ENCODE data around the gene STARD5.

STARD5 gene

GRCh38 chr15:81277851-81278250, 46.1 kb downstream of the STARD5 start:
- TF ChIP-seq MYC (IDR thresholded peaks at IDR 0.05; ENCODE audit: low read depth, low read length) (no peak), POLR2A (IDR thresholded peaks at IDR 0.05; ENCODE audit: extremely low read depth, insufficient read length) (no peak)
- TF ChIP-seq, protein P1, sequence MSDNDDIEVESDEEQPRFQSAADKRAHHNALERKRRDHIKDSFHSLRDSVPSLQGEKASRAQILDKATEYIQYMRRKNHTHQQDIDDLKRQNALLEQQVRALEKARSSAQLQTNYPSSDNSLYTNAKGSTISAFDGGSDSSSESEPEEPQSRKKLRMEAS (IDR thresholded peaks at IDR 0.05; ENCODE audit: low read depth, low read length): no peak
- TF ChIP-seq, protein P2, sequence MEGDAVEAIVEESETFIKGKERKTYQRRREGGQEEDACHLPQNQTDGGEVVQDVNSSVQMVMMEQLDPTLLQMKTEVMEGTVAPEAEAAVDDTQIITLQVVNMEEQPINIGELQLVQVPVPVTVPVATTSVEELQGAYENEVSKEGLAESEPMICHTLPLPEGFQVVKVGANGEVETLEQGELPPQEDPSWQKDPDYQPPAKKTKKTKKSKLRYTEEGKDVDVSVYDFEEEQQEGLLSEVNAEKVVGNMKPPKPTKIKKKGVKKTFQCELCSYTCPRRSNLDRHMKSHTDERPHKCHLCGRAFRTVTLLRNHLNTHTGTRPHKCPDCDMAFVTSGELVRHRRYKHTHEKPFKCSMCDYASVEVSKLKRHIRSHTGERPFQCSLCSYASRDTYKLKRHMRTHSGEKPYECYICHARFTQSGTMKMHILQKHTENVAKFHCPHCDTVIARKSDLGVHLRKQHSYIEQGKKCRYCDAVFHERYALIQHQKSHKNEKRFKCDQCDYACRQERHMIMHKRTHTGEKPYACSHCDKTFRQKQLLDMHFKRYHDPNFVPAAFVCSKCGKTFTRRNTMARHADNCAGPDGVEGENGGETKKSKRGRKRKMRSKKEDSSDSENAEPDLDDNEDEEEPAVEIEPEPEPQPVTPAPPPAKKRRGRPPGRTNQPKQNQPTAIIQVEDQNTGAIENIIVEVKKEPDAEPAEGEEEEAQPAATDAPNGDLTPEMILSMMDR (IDR thresholded peaks at IDR 0.05; ENCODE audit: low read depth, low read length): no peak
- DNase-seq (ENCODE audit: low read depth): no peak
- H3K4me3 ChIP-seq (ENCODE audit: low read depth, low read length): no peak overlapping the region

DNA sequence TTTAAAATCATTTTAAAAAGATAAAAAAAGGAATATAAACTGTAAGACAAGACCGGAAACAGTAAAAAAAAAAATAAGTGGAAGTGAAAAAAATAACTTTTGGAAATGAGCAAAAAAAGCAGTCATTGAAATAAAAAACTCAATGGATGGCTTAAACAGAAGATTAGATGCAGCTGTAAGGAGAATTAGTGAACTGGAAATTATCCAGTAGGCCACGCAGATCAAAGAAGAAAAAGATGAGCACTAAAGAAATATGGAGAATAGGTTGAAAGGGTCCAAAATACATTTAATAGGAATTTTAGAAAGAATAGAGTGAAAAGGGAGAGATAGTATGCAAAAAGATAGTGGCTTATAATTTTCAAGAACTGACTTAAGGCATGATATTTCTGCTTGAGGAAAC, 47.0 kb downstream of the STARD5 start:
- no peak overlapping the region for H3K4me3 ChIP-seq (ENCODE audit: low read depth, low read length)
- no peak for TF ChIP-seq POLR2A (IDR thresholded peaks at IDR 0.05; ENCODE audit: extremely low read depth, insufficient read length)
- TF ChIP-seq, protein P1 (IDR thresholded peaks at IDR 0.05; ENCODE audit: low read depth, low read length): no peak
- no peak for TF ChIP-seq MYC (IDR thresholded peaks at IDR 0.05; ENCODE audit: low read depth, low read length)
- TF ChIP-seq, protein P2 (IDR thresholded peaks at IDR 0.05; ENCODE audit: low read depth, low read length): no peak
- no peak for DNase-seq (ENCODE audit: low read depth)

GRCh38 chr15:81275711-81276392, 48.1 kb downstream of the STARD5 start:
- H3K4me3 ChIP-seq (ENCODE audit: low read depth, low read length): no peak overlapping the region
- no peak for DNase-seq (ENCODE audit: low read depth)
- no peak for TF ChIP-seq MYC (IDR thresholded peaks at IDR 0.05; ENCODE audit: low read depth, low read length)
- TF ChIP-seq, protein P1 (IDR thresholded peaks at IDR 0.05; ENCODE audit: low read depth, low read length): no peak
- TF ChIP-seq, protein P2 (IDR thresholded peaks at IDR 0.05; ENCODE audit: low read depth, low read length): no peak

DNA sequence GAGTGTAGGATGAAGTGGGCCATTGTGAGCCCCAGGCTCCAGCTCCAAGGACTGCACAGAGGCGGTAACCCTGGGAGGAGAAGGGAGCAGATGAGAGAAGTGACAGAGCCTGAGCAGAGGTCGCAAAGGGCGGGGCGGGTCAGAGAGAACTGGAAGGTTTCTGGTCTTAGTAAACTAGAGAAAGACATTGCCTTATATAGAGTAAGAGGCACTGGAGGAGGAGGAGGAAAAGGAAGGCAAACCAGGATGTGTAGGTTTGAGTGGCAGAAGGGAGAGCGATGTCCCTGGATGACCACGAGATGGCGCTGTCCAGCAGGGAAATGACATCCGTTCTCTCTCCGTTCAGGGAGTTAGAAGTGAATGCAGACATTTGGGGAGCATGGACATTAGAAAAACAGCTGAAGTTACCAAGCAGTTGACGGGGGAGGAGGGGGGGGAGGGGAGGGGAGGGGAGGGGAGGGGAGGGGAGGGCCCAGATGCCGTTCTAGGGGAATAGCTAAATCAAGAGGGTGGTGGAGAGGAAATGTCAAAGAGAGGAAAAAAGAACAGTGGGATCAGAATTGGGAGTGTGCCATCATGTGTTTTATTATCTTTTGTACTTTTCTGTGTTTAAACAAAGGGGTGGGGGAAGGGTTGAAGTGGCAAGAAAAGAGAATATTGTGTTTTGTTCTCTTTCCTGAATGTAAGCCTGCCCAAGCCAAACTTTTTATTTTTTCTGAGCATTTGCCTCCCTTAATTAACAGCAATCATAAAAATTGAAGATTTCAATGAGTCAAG, 48.8 kb downstream of the STARD5 start:
- H3K4me3 ChIP-seq (ENCODE audit: low read depth, low read length): no peak overlapping the region
- TF ChIP-seq, protein P1 (IDR thresholded peaks at IDR 0.05; ENCODE audit: low read depth, low read length): no peak
- TF ChIP-seq, protein P2 (IDR thresholded peaks at IDR 0.05; ENCODE audit: low read depth, low read length): peak; percentile 95
- no peak for TF ChIP-seq POLR2A (IDR thresholded peaks at IDR 0.05; ENCODE audit: extremely low read depth, insufficient read length)
- DNase-seq (ENCODE audit: low read depth): peak; percentile 90

DNA sequence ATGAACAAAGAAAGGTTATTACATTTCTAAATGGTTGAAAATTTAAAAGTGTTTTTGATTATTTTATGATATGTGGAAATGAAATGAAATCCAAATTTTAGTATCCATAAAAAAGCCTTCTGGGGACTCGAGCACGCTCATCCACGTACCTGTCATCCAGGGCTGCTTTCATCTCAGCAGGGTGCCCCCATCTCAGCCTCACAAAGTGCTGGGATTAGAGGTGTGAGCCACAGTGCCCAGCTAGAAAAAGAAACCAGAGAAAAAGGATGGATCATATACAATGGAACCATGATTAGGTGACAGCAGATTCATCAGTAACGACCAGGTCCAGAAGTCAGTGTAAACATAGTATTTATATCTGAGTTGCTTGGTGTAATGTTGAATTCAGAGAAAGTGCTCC, 49.7 kb downstream of the STARD5 start:
- no peak overlapping the region for H3K4me3 ChIP-seq (ENCODE audit: low read depth, low read length)
- no peak for DNase-seq (ENCODE audit: low read depth)
- TF ChIP-seq, protein P1 (IDR thresholded peaks at IDR 0.05; ENCODE audit: low read depth, low read length): no peak
- no peak for TF ChIP-seq POLR2A (IDR thresholded peaks at IDR 0.05; ENCODE audit: extremely low read depth, insufficient read length)
- TF ChIP-seq, protein P2 (IDR thresholded peaks at IDR 0.05; ENCODE audit: low read depth, low read length): no peak
- TF ChIP-seq MYC (IDR thresholded peaks at IDR 0.05; ENCODE audit: low read depth, low read length): no peak
